GM23338 (cell line): ENCODE measurements around the gene SIGLEC12. TPM values are rescaled to one million over a fixed set of nuclear protein-coding genes. Genes with fewer than 3 reads are reported as not detected.

ENCODE experiments used
- ATAC-seq: fragments of 200-7000 bp; cut with Tn5 transposase; 3 replicates; pipeline ENCODE4 v1.9.1; 2020
- DNase-seq: peaks from one replicate; pipeline ENCODE4 v3.0.0-alpha.2; 2015; ENCODE audit warnings: low spot score
- H2AFZ ChIP-seq: fragments of 200-600 bp; sonication (generic); 2 replicates; pipeline ENCODE4 v1.8.0; 2016; ENCODE audit warnings: antibody characterized with exemption, mild to moderate bottlenecking, moderate library complexity
- H3F3A ChIP-seq: fragments of 200-600 bp; sonication (generic); replicated peaks from 2 replicates; pipeline ENCODE4 v1.8.0; 2017; ENCODE audit warnings: antibody characterized with exemption, mixed run types, low read depth
- H3K27ac ChIP-seq: fragments of 200-600 bp; sonication (generic); 2 replicates; pipeline ENCODE4 v1.6.1; 2016; ENCODE audit warnings: low read depth
- H3K27me3 ChIP-seq: fragments of 200-600 bp; sonication (generic); 2 replicates; pipeline ENCODE4 v1.8.0; 2016; ENCODE audit warnings: mild to moderate bottlenecking, mixed run types, moderate library complexity; ENCODE audit not compliant: insufficient read depth
- H3K36me3 ChIP-seq: fragments of 200-600 bp; sonication (generic); 2 replicates; pipeline ENCODE4 v1.8.0; 2016; ENCODE audit warnings: mild to moderate bottlenecking; ENCODE audit not compliant: insufficient read depth
- H3K4me1 ChIP-seq: fragments of 200-600 bp; sonication (generic); 2 replicates; pipeline ENCODE4 v1.8.0; 2016; ENCODE audit warnings: mild to moderate bottlenecking, moderate library complexity; ENCODE audit not compliant: insufficient read depth
- H3K4me2 ChIP-seq: fragments of 200-600 bp; sonication (generic); 2 replicates; pipeline ENCODE4 v1.7.1; 2017; ENCODE audit warnings: mixed run types
- H3K4me3 ChIP-seq: fragments of 200-600 bp; sonication (generic); 2 replicates; pipeline ENCODE4 v1.6.1; 2016; ENCODE audit warnings: mixed run types
- H3K79me2 ChIP-seq: fragments of 200-600 bp; sonication (generic); replicated peaks from 2 replicates; pipeline ENCODE4 v1.8.0; 2017; ENCODE audit warnings: mild to moderate bottlenecking; ENCODE audit not compliant: insufficient read depth
- H3K9me2 ChIP-seq: fragments of 200-600 bp; sonication (generic); 2 replicates; pipeline ENCODE4 v1.8.0; 2017; ENCODE audit not compliant: insufficient read depth
- H4K20me1 ChIP-seq: fragments of 200-600 bp; sonication (generic); replicated peaks from 2 replicates; pipeline ENCODE4 v1.8.0; 2017; ENCODE audit warnings: mild to moderate bottlenecking; ENCODE audit not compliant: insufficient read depth
- H3K27ac Mint-ChIP-seq: 2 replicates; pipeline ENCODE4 v1.8.0; 2020; ENCODE audit warnings: inconsistent platforms, mild to moderate bottlenecking, moderate library complexity, mixed read lengths
- H3K27me3 Mint-ChIP-seq: 3 replicates; pipeline ENCODE4 v1.8.0; 2022; ENCODE audit warnings: low read depth, mild to moderate bottlenecking, moderate library complexity, mixed read lengths, inconsistent platforms; ENCODE audit not compliant: insufficient read depth, poor library complexity
- H3K36me3 Mint-ChIP-seq: 3 replicates; pipeline ENCODE4 v1.8.0; 2021; ENCODE audit warnings: low read depth, mild to moderate bottlenecking, inconsistent platforms, moderate library complexity, mixed read lengths
- H3K4me1 Mint-ChIP-seq: 3 replicates; pipeline ENCODE4 v1.8.0; 2020; ENCODE audit warnings: mild to moderate bottlenecking, inconsistent platforms, mixed read lengths
- H3K4me3 Mint-ChIP-seq: 3 replicates; pipeline ENCODE4 v1.8.0; 2021; ENCODE audit warnings: moderate library complexity, mild to moderate bottlenecking, inconsistent platforms, mixed read lengths
- H3K9me3 Mint-ChIP-seq: 3 replicates; pipeline ENCODE4 v1.8.0; 2020; ENCODE audit warnings: moderate library complexity, mild to moderate bottlenecking, inconsistent platforms, mixed read lengths
- CREB1 ChIP-seq: fragments of 250-450 bp; sonication (Bioruptor Pico); IDR thresholded peaks from 2 replicates; pipeline ENCODE4 v1.5.0; 2020; ENCODE audit warnings: low read depth, mild to moderate bottlenecking, moderate library complexity
- EZH2 ChIP-seq: fragments of 200-600 bp; sonication (generic); IDR thresholded peaks from one replicate; pipeline ENCODE4 v1.8.0; 2017; ENCODE audit warnings: antibody characterized with exemption, mild to moderate bottlenecking, low read depth; ENCODE audit not compliant: unreplicated experiment
- EZH2phosphoT487 ChIP-seq: fragments of 200-600 bp; sonication (generic); IDR thresholded peaks from one replicate; pipeline ENCODE4 v1.8.1; 2018; ENCODE audit warnings: antibody characterized with exemption; ENCODE audit not compliant: unreplicated experiment
- JUNB ChIP-seq: IDR thresholded peaks from one replicate; pipeline ENCODE4 v1.6.1; 2016; ENCODE audit warnings: antibody characterized with exemption; ENCODE audit not compliant: unreplicated experiment
- NANOG ChIP-seq: IDR thresholded peaks from 2 replicates; pipeline ENCODE4 v1.6.1; 2016; ENCODE audit warnings: antibody characterized with exemption, borderline replicate concordance
- POLR2AphosphoS5 ChIP-seq: IDR thresholded peaks from 2 replicates; pipeline ENCODE4 v1.6.1; 2016; ENCODE audit warnings: antibody characterized with exemption, low read depth
- STAT1 ChIP-seq: IDR thresholded peaks from one replicate; pipeline ENCODE4 v1.6.1; 2016; ENCODE audit warnings: antibody characterized with exemption; ENCODE audit not compliant: unreplicated experiment
- ZNF114 ChIP-seq: fragments of 250-450 bp; sonication (Bioruptor Pico); IDR thresholded peaks from 2 replicates; pipeline ENCODE4 v1.5.0; 2020; ENCODE audit warnings: mild to moderate bottlenecking, moderate library complexity
- ZNF331 ChIP-seq: fragments of 250-450 bp; sonication (Bioruptor Pico); IDR thresholded peaks from 2 replicates; pipeline ENCODE4 v1.5.0; 2020; ENCODE audit warnings: low read depth, mild to moderate bottlenecking, moderate library complexity
- polyA plus RNA-seq: library from polyadenylated mRNA; unstranded; fragments of >200 nt; fragmentation: Nextera tagmentation; extraction: Ambion mirVana; gene quantifications from 2 replicates; pipeline ENCODE4 v1.2.1, GENCODE V29; 2016
- total RNA-seq: library from RNA; depleted of rRNA; stranded (reverse); fragments of >200 nt; shearing (Covaris generic); gene quantifications from 2 replicates; pipeline ENCODE4 v1.2.3, GENCODE V29; 2014
- TF ChIP-seq, protein P1 (sequence below): IDR thresholded peaks from 2 replicates; pipeline ENCODE4 v1.6.1; 2016; ENCODE audit warnings: antibody characterized with exemption
- TF ChIP-seq, protein P2 (sequence below), 2 experiments: fragments of 200-600 bp in 1 of 2; sonication (generic) in 1 of 2; conservative IDR thresholded peaks; 2 replicates each; pipeline versions ENCODE4 v1.5.1 to v1.6.1; 2016 to 2017; ENCODE audit warnings: antibody characterized with exemption in 2 of 2, low read depth in 2 of 2, mild to moderate bottlenecking in 2 of 2, moderate library complexity in 1 of 2
- TF ChIP-seq, protein P3 (sequence below): IDR thresholded peaks from one replicate; pipeline ENCODE4 v1.6.1; 2018; ENCODE audit warnings: antibody characterized with exemption; ENCODE audit not compliant: unreplicated experiment

SIGLEC12 gene
- total and polyA plus RNA-seq, 2 experiments from 2014 or later: not detected

DNA sequence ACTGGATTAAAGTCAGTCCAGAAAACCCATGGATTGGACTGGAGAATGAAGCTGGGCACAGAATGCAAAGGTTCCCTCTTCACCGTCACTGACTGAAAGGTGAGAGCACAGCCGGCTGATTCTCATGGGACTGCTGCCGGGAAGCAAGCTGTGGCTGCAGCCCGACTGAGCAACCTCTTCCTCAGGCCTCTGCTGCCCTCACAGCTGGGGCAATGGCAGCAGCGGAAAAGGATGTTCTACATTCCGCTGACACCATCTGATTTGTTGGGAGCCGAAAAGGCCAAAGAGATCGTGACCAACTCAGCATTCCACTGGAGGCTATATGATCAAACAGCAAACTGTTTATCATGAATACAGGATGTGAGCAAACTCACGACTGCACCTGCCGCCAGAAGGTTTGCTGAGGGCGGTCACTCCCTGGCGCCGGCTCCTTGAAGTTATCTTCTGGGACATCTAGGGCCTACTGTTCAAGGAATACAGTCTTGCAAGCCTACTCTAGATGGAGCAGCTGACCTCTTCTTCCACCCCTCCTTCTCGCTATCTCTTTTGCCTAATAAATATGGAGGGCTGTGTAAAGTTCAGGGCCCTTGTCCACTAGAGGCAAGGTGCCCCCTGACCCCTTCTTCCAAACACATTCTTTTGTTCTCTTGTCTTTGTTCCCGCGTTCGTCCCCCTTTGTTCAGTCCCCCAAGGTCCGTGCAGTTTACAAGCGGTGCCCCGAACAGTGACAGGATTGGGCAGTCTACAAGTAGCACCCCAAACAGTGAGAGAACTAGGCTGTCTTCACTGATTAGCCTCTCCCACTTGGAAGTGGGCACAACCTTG lies 49.5 kb upstream of the SIGLEC12 start:
- H3K4me1 Mint-ChIP-seq: peaks cover 7% of the 10 kb centered on the region; the same call in 1 of the 3 replicates

More for the DNA sequence above, 49.5 kb upstream of the SIGLEC12 start:
- H3K36me3 Mint-ChIP-seq: peaks cover 4% of the 10 kb centered on the region; the same call in 1 of the 3 replicates
- peaks cover 12% of the 10 kb centered on the region for H3K4me1 ChIP-seq
- H3F3A ChIP-seq: no peaks in the 10 kb centered on the region
- H4K20me1 ChIP-seq: no peaks in the 10 kb centered on the region
- H3K9me3 Mint-ChIP-seq: peaks cover 74% of the 10 kb centered on the region
- ATAC-seq: no peak
- H3K27me3 Mint-ChIP-seq: peaks cover 11% of the 10 kb centered on the region
- H3K79me2 ChIP-seq: no peaks in the 10 kb centered on the region
- H3K4me2 ChIP-seq: no peak overlapping the region
- DNase-seq: no peak
- H3K27ac Mint-ChIP-seq: no peak overlapping the region
- TF ChIP-seq, protein P1, sequence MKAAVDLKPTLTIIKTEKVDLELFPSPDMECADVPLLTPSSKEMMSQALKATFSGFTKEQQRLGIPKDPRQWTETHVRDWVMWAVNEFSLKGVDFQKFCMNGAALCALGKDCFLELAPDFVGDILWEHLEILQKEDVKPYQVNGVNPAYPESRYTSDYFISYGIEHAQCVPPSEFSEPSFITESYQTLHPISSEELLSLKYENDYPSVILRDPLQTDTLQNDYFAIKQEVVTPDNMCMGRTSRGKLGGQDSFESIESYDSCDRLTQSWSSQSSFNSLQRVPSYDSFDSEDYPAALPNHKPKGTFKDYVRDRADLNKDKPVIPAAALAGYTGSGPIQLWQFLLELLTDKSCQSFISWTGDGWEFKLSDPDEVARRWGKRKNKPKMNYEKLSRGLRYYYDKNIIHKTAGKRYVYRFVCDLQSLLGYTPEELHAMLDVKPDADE: no peak
- TF ChIP-seq ZNF331 (no peak), ZNF114 (no peak), STAT1 (no peak), POLR2AphosphoS5 (no peak), NANOG (no peak), EZH2phosphoT487 (no peak), CREB1 (CRISPR knock-in tag) (no peak), JUNB (no peak), EZH2 (no peak)
- TF ChIP-seq, protein P2, sequence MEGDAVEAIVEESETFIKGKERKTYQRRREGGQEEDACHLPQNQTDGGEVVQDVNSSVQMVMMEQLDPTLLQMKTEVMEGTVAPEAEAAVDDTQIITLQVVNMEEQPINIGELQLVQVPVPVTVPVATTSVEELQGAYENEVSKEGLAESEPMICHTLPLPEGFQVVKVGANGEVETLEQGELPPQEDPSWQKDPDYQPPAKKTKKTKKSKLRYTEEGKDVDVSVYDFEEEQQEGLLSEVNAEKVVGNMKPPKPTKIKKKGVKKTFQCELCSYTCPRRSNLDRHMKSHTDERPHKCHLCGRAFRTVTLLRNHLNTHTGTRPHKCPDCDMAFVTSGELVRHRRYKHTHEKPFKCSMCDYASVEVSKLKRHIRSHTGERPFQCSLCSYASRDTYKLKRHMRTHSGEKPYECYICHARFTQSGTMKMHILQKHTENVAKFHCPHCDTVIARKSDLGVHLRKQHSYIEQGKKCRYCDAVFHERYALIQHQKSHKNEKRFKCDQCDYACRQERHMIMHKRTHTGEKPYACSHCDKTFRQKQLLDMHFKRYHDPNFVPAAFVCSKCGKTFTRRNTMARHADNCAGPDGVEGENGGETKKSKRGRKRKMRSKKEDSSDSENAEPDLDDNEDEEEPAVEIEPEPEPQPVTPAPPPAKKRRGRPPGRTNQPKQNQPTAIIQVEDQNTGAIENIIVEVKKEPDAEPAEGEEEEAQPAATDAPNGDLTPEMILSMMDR (conservative IDR thresholded peaks at IDR 0.05; ENCODE audit: low read depth in 2 of 2): no peak
- TF ChIP-seq, protein P3, sequence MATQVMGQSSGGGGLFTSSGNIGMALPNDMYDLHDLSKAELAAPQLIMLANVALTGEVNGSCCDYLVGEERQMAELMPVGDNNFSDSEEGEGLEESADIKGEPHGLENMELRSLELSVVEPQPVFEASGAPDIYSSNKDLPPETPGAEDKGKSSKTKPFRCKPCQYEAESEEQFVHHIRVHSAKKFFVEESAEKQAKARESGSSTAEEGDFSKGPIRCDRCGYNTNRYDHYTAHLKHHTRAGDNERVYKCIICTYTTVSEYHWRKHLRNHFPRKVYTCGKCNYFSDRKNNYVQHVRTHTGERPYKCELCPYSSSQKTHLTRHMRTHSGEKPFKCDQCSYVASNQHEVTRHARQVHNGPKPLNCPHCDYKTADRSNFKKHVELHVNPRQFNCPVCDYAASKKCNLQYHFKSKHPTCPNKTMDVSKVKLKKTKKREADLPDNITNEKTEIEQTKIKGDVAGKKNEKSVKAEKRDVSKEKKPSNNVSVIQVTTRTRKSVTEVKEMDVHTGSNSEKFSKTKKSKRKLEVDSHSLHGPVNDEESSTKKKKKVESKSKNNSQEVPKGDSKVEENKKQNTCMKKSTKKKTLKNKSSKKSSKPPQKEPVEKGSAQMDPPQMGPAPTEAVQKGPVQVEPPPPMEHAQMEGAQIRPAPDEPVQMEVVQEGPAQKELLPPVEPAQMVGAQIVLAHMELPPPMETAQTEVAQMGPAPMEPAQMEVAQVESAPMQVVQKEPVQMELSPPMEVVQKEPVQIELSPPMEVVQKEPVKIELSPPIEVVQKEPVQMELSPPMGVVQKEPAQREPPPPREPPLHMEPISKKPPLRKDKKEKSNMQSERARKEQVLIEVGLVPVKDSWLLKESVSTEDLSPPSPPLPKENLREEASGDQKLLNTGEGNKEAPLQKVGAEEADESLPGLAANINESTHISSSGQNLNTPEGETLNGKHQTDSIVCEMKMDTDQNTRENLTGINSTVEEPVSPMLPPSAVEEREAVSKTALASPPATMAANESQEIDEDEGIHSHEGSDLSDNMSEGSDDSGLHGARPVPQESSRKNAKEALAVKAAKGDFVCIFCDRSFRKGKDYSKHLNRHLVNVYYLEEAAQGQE: no peak
- H3K4me3 ChIP-seq: no peak overlapping the region
- no peak overlapping the region for H3K27ac ChIP-seq
- H3K4me3 Mint-ChIP-seq: no peak overlapping the region
- no peak overlapping the region for H2AFZ ChIP-seq
- H3K9me2 ChIP-seq: no peaks in the 10 kb centered on the region
- H3K27me3 ChIP-seq: no peaks in the 10 kb centered on the region
- H3K36me3 ChIP-seq: no peaks in the 10 kb centered on the region
